Hepatocyte (in vitro differentiated cells): Measurements from ENCODE around the gene MAN1C1.

ENCODE experiments used
- EZH2 ChIP-seq: fragments of 200-600 bp; sonication (generic); IDR thresholded peaks from 2 replicates; pipeline ENCODE4 v1.6.1; 2016; ENCODE audit warnings: antibody characterized with exemption, mild to moderate bottlenecking, borderline replicate concordance
- EZH2phosphoT487 ChIP-seq: fragments of 200-600 bp; sonication (generic); IDR thresholded peaks from one replicate; pipeline ENCODE4 v1.6.1; 2018; ENCODE audit warnings: antibody characterized with exemption, mild to moderate bottlenecking, low read depth, moderate library complexity; ENCODE audit not compliant: unreplicated experiment, severe bottlenecking
- TF ChIP-seq, protein P1 (sequence below): fragments of 200-600 bp; sonication (generic); IDR thresholded peaks from 2 replicates; pipeline ENCODE4 v1.5.1; 2016; ENCODE audit warnings: antibody characterized with exemption, mild to moderate bottlenecking; ENCODE audit not compliant: poor library complexity

DNA sequence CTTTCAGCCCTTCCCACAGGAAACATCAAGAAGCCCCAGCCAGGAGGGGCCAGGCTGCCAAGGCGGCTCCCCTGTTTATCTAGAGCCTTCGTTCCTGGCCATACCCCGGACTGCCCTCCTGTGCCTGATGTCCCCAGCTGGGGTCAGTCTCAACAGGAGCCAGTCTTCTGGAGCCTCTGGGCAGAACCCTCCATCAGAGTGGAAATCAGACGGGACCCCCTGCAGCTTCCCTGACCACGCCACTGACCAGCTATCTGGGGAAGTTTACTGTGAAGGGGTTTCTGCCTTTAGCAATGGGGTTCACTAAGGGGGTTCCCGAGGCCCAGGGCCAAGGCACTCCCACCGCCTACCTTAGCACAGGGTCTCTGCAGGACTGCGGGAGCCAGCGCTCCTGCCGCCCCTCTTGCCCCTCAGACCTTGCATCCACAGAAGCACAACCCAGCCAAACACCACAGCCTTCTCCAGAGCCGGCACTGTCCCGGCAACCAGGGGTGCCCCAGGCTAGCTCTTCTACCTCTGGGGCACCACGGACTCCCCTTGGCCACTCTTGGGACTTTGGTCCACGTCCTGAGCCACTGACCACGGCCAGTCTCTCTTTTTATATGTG is 199.6 kb downstream of the MAN1C1 start:
- TF ChIP-seq, protein P1, sequence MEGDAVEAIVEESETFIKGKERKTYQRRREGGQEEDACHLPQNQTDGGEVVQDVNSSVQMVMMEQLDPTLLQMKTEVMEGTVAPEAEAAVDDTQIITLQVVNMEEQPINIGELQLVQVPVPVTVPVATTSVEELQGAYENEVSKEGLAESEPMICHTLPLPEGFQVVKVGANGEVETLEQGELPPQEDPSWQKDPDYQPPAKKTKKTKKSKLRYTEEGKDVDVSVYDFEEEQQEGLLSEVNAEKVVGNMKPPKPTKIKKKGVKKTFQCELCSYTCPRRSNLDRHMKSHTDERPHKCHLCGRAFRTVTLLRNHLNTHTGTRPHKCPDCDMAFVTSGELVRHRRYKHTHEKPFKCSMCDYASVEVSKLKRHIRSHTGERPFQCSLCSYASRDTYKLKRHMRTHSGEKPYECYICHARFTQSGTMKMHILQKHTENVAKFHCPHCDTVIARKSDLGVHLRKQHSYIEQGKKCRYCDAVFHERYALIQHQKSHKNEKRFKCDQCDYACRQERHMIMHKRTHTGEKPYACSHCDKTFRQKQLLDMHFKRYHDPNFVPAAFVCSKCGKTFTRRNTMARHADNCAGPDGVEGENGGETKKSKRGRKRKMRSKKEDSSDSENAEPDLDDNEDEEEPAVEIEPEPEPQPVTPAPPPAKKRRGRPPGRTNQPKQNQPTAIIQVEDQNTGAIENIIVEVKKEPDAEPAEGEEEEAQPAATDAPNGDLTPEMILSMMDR: no peak
- no peak for TF ChIP-seq EZH2
- no peak for TF ChIP-seq EZH2phosphoT487
